Prostate gland (tissue), 2 donors: ENCODE data around the gene NINJ2. TPM values are rescaled to one million over a fixed set of nuclear protein-coding genes. Genes with fewer than 3 reads are reported as not detected.
A peak's percentile ranks its signal among the peaks of the same experiment; 100 is the strongest.

ENCODE experiments used
- DNase-seq: peaks from one replicate; pipeline ENCODE4 v3.0.0-alpha.2; 2019; ENCODE audit warnings: low spot score
- H3K27ac ChIP-seq, 2 donors: fragments of 200-600 bp; sonication (generic); 2 replicates each; pipeline ENCODE4 v1.5.1; 2017 to 2019
- H3K27me3 ChIP-seq: fragments of 200-600 bp; sonication (generic); replicated peaks from 2 replicates; pipeline ENCODE4 v1.5.1; 2019; ENCODE audit not compliant: insufficient read depth
- H3K36me3 ChIP-seq, 2 donors: fragments of 200-600 bp; sonication (generic); 1 replicate in 1 of 2; 2 replicates in 1 of 2; pipeline versions ENCODE4 v1.5.1 to v1.8.1; 2017 to 2019
- H3K4me1 ChIP-seq: fragments of 200-600 bp; sonication (generic); replicated peaks from 2 replicates; pipeline ENCODE4 v1.5.1; 2019
- H3K4me3 ChIP-seq, 2 donors: fragments of 200-600 bp; sonication (generic); 2 replicates each; pipeline ENCODE4 v1.5.1; 2017 to 2019
- H3K9me3 ChIP-seq: fragments of 200-600 bp; sonication (generic); 2 replicates; pipeline ENCODE4 v1.5.1; 2017
- CTCF ChIP-seq, 4 experiments: fragments of 200-600 bp in 2 of 4; fragments of 450-650 bp in 2 of 4; sonication (generic) in 2 of 4; IDR thresholded peaks; 1 replicate in 3 of 4; 2 replicates in 1 of 4; pipeline ENCODE4 v1.5.1; 2016 to 2019; ENCODE audit warnings: antibody characterized with exemption in 4 of 4, mild to moderate bottlenecking in 2 of 4, moderate library complexity in 2 of 4
- POLR2A ChIP-seq: fragments of 450-650 bp; IDR thresholded peaks from one replicate; pipeline ENCODE4 v1.6.1; 2016; ENCODE audit warnings: antibody characterized with exemption, mild to moderate bottlenecking
- POLR2AphosphoS5 ChIP-seq: sonication (generic); formaldehyde crosslinking; IDR thresholded peaks from one replicate; pipeline ENCODE4 v1.6.1; 2017; ENCODE audit warnings: antibody characterized with exemption
- WGBS: methylation state at CpG from one replicate; pipeline ENCODE4 v1.1.5; 2018; 5-methylcytosine and 5-hydroxymethylcytosine counted together
- intact Hi-C: fragments of 100-400 bp; cut with DNase I; formaldehyde crosslinking; loops from one replicate; pipeline ENCODE4 v1.14.2; 2022
- total RNA-seq, 2 donors: library from RNA; depleted of rRNA; stranded (reverse); fragments of >200 nt; gene quantifications; one replicate each; pipeline ENCODE4 v1.1.0, GENCODE V29; 2016

Gene NINJ2
- total RNA-seq, 2 donors from 2014 or later: 1.1 to 17.3 TPM

DNA sequence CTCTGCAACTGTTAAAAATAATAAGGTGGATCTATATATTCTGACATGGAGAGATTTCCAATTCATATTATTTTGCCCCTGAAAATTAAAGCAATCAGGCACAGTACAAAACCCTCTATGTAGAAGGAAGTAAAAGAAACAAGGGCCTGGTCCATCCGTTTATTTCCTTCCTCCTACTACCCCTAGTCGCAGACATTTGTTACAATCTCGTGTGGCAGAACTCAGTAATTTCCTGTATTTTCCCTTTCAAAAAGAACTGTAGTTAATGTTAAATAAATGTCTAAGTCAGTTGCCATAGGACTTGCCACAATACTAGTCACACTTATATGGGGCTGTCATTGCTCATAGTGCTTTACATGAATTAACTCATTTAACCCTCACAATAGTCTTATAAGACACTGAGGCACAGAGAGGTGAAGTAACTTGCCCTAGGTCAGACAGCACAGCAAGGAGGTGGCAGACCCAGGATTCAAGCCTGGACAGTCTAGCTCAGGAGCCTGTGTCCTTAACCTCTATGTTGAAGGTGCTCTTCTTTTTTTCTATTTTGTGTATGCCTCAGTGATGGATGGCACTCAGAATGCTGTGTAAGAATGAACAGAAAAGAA lies 24.2 kb downstream of the NINJ2 start:
- H3K9me3 ChIP-seq: no peaks in the 10 kb centered on the region
- H3K27ac ChIP-seq: no peak overlapping the region
- DNase-seq: no peak
- H3K36me3 ChIP-seq: no peaks in the 10 kb centered on the region
- H3K4me3 ChIP-seq: no peak overlapping the region
- no peaks in the 10 kb centered on the region for H3K4me1 ChIP-seq
- no peak for TF ChIP-seq CTCF (IDR thresholded peaks at IDR 0.05)
- no peak for TF ChIP-seq POLR2A
- TF ChIP-seq POLR2AphosphoS5: no peak
- intact Hi-C loops: no loop called here
- 81% methylated on average over 3 of the region's 3 CpGs for WGBS
- H3K27me3 ChIP-seq: no peaks in the 10 kb centered on the region

GRCh38 chr12:636632-637031 lies 26.6 kb downstream of the NINJ2 start:
- DNase-seq: no peak
- peaks cover 7% of the 10 kb centered on the region for H3K4me1 ChIP-seq
- H3K27me3 ChIP-seq: no peaks in the 10 kb centered on the region
- H3K36me3 ChIP-seq: no peaks in the 10 kb centered on the region
- WGBS: 92% methylated on average over 4 of the region's 4 CpGs
- H3K9me3 ChIP-seq: no peaks in the 10 kb centered on the region
- no peak overlapping the region for H3K27ac ChIP-seq
- H3K4me3 ChIP-seq: no peak overlapping the region
- intact Hi-C loops: no loop called here
- TF ChIP-seq CTCF (IDR thresholded peaks at IDR 0.05) (no peak), POLR2AphosphoS5 (no peak), POLR2A (no peak)

GRCh38 chr12:633731-634130 lies 29.5 kb downstream of the NINJ2 start:
- Histone ChIP-seq H3K36me3 (no peaks in the 10 kb centered on the region), H3K4me1 (peaks cover 7% of the 10 kb centered on the region), H3K27ac (no peak overlapping the region), H3K9me3 (no peaks in the 10 kb centered on the region), H3K27me3 (no peaks in the 10 kb centered on the region), H3K4me3 (no peak overlapping the region)
- intact Hi-C loops: no loop called here
- TF ChIP-seq CTCF (IDR thresholded peaks at IDR 0.05): no peak
- no peak for TF ChIP-seq POLR2A
- TF ChIP-seq POLR2AphosphoS5: no peak
- WGBS: 91% methylated on average over 2 of the region's 2 CpGs
- no peak for DNase-seq

DNA sequence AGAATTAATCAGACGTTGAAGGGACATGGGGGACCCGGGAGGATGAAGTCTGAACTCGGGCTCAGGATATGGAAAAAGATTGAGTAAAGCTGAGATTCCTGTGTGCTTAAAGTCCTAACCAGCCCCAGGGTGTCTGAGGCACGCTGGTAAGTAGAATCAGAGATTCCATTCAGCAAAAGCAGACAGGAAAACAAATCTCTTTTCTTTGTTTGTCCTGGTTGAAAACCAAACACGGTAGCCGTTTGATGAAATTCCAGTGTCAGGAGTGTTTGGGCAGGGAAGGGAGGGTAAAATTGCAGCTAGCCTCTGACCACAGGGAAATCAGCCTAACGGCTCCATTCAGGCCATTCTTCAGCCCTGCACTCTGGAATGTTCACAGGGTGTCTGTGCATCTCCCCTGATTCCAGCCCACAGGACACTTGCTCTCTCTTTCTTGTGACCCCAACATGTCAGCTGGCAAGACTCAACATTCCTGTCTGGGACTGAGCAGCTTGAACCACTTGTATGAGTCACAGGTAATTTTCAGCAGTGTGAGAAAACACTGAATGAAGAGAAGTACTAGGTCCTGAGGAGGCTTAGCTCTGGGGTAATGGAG lies 31.0 kb downstream of the NINJ2 start:
- TF ChIP-seq POLR2AphosphoS5 (peak; percentile 31), CTCF (IDR thresholded peaks at IDR 0.05) (no peak), POLR2A (no peak)
- intact Hi-C loops: no loop called here
- no peaks in the 10 kb centered on the region for H3K27me3 ChIP-seq
- peaks cover 7% of the 10 kb centered on the region for H3K4me1 ChIP-seq
- DNase-seq: peak; percentile 30
- WGBS: 6% methylated on average over 7 of the region's 7 CpGs
- H3K27ac ChIP-seq: peak overlapping the region; percentile 41 to 57
- no peaks in the 10 kb centered on the region for H3K36me3 ChIP-seq
- no peaks in the 10 kb centered on the region for H3K9me3 ChIP-seq
- H3K4me3 ChIP-seq: no peak overlapping the region
